ENCODE measurements around the gene SLC5A9.
"Not testable (repeated sequence)": the region's sequence is repeated elsewhere in the genome, so short reads cannot be mapped to it uniquely, and the experiment has no call there.

Gene SLC5A9

DNA sequence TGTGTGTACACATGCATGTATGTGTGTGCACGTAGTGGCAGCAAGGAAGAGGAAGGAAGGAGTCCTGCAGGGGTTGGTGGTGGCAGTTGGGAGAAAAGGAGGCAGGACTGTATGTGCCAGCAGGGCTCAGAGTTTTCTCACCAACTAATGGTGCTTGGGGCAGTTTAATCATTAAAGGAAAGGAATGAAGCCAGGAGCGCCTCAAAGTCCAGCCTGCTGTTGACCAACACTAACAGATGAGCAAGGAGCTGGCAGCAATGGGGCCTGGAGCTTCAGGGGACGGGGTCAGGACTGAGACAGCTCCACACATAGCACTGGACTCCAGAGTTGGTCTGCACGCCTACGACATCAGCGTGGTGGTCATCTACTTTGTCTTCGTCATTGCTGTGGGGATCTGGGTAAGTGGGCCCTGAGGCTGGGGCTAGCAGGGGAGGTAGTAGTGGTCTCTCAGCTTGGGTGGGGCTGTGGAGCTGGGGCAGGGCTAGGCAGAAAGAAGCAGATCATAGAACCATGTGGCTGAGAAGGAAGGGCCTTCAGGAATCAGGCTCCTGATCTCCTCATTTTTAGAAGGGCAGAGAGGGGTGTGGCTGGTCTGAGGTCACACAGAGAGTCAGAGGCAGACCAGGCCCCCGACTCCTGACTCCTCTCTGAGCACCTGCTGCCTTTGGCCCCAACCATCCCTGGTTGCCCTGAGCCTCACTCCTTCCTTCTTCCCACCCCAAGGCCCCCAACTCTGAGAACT lies at the start of gene SLC5A9:
Gene SLC5A9 (plus strand): TSS at position 216 of the 742 bp plus-strand sequence. CDS start 21 bp downstream, at position 237.
- DNase-seq (ENCODE audit: low read depth): no peak

DNA sequence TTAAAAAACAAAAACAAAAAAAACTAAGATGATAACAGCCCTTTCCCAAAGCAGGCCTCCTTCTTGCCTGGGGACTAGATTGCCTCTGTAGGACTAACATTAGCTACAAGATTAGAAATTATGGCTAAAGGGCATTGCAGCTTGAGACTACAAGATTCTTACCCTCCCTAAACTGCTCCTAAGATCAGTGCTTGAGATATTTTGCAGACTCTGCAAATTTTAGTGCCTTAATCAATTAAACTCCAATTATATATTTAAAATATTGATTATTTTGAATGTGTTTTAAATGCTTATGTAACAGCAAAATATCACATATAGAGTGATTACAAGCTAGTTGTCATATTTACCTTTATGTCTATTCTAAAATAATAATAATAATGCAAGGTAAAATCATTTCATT lies 47.4 kb upstream of the SLC5A9 start:
- no peak for DNase-seq (ENCODE audit: low read depth)

DNA sequence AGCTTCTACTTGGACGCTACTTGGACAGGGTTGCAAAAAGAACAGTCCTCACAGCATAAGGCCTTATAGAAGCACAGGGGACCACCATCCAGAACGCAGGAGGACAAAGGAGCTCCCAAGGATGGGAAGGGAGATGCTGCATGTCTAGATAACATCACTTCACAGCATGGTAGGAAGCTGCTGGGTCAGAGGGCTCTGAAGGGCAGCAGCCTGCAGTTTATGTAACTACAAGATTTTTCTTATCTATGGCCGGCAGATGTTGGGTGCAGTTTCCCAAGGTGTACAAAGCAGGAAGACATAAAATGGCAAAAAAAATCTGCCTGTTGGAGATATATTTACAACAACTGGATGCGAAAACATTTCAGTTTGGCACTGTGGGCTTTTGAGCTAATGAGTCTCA lies 45.3 kb upstream of the SLC5A9 start:
- no peak for DNase-seq (ENCODE audit: low read depth)

DNA sequence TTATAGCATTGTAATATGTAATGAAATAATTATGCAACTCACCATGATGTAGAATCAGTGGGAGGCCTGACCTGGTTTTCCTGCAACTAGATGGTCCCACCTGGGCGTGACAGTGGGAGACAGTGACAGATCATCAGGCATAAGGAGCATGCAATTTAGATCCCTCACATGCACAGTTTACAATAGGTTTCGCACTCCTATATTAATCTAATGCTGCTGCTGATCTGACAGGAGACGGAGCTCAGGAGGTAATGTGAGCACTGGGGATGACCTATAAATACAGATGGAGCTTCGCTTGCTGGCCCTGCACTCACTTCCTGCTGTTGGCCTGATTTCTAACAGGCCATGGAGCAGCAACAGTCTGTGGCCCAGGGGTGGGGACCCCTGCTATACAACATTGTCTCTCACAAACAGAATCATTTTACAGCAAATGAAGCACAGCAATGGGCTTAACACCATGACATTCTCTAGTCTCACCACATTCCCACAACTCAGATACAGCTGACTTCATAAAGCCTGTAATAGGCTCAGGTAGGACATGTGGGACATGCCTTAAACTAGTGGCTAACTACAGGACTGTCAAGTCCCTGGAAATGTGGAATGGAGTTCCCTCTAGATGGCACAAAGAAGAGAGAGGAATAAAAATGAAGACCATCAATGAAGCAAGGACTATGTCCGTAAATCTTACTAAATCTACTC lies 40.7 kb upstream of the SLC5A9 start:
- no peak for DNase-seq (ENCODE audit: low read depth)

DNA sequence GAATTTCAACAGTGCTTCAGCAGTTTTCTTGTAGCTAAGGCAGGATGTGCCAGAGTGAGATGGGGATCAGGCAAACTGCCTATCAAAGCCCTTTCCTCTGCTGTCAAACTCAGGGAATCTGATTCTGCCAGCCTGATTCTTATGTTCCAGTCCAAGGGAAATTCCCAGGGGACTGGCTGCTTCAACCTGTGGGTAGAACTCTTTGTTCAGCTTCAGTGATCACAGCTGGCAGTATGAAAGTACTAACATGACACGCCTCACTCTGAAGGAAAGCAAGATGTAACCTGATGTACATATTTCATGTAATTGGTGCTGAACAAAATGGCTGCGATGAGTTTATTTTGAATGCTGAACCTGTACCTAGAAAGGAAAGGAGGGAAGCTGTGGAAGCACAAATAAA lies 40.1 kb upstream of the SLC5A9 start:
- DNase-seq (ENCODE audit: low read depth): no peak

DNA sequence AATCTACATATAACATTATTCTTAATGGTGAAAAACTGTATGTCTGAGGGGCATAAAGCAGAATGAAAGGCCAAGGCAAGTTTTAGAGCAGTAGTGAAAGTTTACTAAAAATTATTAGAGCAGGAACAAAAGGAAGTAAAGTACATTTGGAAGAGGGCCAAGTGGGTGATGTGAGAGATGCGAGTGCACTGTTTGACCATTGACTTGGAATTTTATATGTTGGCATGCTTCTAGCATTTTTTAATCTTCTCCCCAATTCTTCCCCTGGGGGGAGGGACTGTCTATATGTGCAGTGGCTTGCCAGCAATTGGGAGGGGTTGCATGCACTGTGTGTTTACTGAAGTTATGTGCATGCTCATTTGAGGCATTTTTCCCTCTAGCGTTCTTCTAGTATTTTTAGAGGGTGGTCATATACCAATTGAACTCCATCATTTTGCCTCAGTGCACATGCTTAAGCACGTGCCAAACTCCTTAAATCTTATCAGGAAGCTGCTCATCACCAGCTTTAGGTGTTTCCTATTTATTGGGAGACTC lies 36.1 kb upstream of the SLC5A9 start:
- DNase-seq (ENCODE audit: low read depth): no peak

DNA sequence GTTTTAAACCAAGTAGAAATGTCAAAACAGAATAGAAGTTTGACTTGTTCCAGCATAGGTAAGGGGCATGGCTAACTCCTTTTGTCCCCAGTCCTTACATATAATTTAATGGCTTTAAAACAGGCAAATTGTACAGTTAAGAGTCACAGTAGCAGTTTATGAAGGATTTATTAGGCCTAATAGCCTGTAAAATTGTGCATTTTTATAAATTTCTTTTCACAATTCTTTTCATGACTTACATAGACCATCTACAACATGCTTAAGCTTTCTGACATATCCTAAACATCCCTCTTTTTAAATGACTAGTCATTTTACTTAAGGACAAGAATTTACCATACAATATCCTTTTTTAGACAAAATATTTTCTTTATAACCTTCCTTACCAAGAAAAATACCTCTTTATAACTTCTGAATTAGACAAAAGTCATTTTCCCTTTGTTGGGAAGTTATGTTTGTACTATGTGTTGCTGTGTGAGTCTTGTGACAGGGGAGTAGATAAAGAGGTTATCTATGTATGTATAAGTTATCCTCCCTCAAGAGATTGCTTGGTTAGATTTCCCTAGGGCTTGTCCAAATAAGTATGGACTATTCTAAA lies 34.5 kb upstream of the SLC5A9 start:
- DNase-seq (ENCODE audit: low read depth): no peak

DNA sequence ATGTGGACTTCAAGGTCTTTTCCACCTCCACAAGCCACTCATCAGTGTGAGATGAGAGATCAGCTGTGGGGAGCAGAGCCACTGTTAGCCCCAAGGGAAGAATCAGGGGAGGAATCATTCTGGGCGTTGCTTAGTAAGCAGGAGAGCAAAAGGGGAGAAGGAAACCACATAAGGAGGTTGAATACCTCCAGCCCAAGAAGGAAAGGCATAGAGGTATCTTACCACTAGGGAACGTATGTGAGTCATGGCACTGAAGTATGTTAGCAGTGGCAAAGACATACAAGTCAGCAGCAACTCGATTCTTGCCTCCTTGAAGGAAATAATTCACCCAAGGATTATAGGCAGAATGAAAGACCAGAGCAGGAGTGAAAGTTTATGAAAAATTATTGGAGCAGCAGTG lies 31.6 kb upstream of the SLC5A9 start:
- no peak for DNase-seq (ENCODE audit: low read depth)

DNA sequence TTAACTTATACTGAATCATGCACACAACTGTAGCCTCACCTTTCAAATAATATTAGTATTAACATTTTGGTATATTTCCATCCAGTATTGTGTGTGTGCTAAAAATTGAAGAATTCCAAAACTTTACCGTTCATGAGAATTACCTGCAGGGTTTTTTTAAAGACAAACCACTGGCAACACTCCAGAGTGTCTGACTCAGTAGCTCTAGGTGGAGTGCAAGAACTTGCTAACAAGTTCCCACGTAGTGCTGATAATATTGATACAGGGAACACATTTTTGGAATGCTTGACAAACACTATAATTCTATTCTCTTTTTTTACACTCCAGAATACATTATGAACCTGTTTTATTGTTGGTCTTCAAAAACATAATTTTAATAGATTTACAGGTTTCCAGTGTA lies 27.7 kb upstream of the SLC5A9 start:
- DNase-seq (ENCODE audit: low read depth): no peak

DNA sequence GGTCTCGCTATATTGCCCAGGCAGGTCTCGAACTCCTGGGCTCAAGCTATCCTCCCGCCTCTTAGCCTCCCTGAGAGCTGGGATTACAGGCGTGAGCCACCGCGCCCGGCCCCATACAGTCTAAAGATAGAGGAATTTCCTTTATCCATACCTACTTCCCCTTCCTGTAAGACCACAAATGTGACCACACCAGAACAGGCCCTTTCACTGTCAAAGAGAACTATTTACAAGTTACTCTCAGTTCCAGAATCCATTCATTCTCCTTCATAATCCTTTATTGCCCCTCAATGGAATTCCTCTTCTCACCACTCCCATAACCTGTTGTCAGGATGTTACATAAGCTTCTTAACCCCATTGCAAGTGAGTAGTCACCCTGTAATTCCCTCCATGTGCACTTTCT lies 26.3 kb upstream of the SLC5A9 start:
- no peak for DNase-seq (ENCODE audit: low read depth)

DNA sequence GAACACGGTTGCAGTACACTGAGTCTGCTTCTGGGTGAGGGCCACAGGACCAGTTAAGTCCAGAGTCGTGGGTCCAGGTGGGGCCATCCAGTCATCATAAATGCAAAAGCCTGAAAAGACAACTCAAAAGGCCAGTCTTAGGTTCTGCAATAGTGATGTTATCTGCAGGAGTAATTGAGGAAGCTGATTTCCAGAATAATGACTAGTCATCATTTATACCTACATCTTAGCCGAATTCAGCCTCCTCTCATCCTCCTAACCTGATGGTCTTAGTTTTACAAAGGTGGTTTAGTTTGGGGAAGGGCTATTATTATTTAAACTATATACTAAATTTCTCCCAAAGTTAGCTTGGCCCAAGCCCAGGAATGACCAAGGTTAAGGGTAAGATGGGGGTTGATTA lies 23.5 kb upstream of the SLC5A9 start:
- no peak for DNase-seq (ENCODE audit: low read depth)

DNA sequence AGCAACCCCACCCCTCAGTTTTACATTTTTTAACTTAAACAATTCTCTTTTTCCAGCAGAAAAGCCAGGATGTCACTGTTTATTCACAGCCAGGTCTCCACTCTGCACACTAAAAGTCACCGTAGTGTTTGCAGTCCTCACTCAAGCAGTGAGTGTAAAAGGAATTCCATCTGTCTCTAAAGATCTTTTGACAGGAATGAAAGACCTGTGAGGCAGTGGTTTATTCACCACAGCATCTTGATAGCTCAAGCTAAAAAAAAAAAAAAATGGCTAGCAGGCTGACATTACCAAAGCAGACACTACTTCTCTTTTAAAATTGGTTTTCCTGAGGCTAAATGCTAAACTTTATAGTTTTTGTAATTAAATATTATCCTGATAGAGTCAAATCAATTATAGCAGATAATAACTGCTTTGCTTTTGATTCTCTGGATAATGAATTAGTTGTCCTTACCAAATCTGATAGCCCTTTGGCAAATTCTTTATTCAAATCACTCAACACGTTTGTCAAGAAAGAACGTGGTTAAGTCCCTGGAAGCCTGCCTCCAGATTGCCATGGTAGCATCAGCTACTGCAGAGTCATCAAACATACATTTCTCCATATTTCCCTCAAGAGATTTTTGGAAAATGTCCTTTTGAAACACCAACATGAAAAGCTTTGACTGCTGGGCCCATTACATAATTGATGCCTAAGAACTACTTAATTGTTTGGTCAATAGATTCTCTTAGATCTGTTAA lies 22.2 kb upstream of the SLC5A9 start:
- no peak for DNase-seq (ENCODE audit: low read depth)

DNA sequence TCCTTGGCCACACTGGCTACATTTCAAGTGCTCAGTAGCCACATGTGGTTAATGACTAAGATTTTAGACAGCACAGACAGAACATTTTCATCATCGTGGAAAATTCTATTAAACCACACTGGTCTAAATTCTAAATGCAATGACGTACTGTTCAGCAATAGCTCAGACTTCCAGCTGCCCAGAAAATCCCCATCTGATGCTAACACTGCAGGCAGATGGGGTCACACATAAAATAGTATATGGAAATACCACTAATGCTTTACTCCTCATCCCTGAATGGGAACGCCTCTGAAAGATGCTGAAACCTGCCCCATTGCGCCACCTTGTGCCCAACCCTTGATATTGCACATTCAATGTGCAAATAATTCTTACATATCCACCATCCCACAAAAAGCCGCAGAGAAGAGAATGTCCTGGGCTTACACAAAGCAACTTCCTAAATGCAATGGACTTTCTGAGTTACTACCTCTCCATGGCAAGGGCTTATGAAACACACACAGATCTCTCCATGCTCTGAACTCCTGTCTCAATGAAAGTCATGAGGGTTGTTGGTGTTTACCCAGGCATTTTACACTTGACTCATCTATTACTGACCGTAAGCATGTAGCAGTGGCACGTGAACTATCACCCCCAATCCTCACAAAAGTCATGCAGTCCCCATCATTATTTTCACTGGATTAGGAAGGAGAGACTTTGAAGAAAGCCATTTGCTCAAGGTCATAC lies 20.3 kb upstream of the SLC5A9 start:
- DNase-seq (ENCODE audit: low read depth): no peak

DNA sequence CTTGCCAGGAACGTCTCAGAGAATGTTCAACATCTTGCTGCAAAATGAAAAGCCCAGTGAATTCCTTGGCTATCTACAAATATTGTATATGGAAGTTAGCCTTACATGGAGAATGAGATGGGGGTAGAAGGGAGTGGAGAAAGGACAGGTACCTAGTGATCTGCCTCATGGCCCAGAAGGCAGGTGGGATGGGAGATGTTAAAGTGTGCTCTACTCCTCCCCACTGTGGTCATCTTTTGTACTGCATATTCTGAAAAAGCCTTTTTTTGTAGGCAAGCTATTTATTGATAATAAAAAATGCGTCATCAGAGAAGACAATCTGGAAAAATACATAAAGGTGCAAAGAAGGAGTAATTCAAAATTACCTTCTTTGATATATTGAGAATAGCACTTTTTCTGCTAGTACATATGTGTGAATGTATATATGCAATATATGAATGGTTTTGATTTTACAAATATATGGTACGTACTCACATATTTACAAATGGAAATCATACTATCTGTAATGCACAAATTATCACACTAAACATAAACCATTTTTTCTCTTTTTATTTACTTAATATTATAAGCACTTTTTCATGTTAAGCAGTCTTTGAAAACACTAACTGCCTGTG lies 19.1 kb upstream of the SLC5A9 start:
- no peak for DNase-seq (ENCODE audit: low read depth)

DNA sequence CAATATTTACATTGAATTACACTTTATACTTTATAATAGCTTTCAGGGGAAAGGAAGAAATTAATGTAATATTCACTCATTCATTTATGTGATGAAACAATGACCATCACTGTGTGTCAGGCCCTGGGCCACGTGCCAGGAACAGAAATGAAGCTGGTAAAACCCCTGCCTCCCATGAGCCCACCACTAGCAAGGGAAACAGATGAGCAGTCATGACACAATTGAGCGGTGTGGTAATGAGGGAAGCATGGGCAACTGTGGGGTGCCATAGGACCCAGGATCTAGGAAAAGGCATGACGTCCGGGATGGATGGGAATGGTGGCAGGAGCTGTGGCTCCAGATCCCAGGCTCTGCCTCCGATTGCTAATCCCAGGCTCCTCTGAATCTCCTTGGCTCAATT lies 17.0 kb upstream of the SLC5A9 start:
- no peak for DNase-seq (ENCODE audit: low read depth)

DNA sequence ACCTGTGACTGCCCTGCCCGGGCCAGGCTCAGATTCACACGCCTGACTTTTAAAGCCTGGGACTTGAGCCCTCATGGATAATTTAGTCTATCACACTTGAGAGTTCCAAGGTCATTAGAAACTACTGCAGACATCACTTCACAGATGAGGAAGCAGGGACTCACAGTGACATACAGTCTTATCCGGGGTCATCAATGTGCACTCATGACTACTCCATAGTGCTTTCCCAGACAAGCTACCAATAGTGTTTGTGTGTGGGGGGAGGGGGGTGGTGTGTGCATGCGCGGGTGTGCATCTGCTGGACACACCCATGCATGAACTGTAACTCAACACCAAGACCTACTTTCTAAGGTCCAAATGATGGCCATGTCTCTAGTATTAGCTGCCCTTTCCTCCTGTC lies 16.1 kb upstream of the SLC5A9 start:
- DNase-seq (ENCODE audit: low read depth): no peak

DNA sequence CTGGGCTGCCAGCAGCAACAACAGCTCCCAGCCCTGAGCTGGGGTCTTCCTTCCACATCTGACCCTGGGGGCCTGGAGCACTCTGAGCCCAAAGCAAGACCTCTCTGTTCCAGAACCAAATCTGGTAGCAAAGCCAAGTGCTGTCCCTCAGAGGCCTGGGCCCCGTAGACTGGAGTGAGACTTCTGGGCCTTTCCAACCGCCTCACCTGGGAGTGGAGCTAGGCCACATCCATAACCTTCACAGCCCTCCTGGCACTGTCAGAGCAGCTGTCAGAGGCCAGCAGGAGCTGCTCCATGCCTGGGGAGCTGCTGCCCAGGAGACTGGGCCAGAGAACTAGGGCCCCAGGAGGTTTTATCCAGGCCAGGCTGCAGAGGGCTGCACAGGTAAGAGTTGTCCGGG lies 15.4 kb upstream of the SLC5A9 start:
- DNase-seq (ENCODE audit: low read depth): no peak

DNA sequence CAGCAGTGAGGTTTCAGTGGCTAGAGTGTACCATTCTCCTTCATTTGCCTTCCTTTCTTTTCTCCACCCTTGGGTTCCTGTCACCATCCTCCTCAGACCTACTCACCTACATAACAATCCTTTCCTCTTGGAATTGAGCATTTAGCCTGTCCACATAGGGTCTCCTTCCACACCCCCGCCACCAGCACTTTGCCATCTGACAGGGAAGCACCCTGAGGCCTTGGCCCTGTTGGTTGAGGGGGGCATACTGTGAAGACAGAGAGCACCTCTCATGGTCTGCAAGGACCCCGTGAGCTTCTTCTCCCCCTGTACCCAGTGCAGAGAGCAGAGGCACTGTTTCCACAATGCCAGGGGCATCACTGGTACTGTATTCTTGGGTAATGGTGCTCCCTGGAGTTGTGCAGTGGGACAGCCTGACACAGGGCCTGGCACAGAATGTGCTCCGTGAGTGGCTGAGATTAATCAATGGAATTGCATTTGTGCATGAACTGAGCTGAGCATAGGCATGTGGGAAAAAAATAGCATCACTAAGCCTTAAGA lies 14.9 kb upstream of the SLC5A9 start:
- DNase-seq (ENCODE audit: low read depth): no peak

DNA sequence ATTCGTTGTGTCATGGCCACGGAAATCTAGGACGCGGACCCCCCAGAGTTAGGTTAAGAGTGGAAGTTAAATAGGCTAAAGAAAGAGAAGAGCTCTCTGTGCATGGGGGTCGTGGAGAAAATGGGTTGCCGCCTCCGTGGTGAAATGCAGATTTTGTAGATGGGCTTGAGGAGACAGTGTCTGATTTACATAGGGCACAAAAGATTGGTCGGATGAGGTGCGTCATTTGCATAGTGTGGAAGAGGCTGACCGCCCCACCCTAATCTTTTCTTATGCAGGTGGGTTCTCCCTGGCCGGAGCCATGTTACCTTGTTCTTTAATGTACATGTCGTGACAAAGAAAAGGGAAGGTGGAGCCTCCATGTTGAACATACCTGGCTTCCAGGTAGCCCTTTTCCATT lies 14.3 kb upstream of the SLC5A9 start:
- DNase-seq (ENCODE audit: low read depth): no peak

DNA sequence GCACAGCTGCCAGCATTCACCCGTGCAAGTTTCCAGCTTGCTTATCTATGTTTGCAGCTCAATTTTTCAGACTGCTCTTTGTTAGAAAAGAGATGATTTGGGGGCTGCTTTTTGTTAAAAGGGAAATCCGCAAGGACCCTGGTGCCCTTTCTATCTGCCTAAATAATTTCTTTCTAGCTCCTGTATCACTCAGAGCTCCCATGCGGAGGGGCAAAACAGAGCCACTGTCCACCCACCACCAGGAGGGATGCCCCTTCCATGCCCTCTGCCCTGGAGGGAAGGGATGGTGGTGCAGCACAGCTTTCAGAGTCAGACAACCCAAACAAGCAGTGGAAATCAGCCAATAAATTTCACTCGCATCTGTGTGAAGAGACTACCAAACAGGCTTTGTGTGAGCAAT lies 13.9 kb upstream of the SLC5A9 start:
- no peak for DNase-seq (ENCODE audit: low read depth)

DNA sequence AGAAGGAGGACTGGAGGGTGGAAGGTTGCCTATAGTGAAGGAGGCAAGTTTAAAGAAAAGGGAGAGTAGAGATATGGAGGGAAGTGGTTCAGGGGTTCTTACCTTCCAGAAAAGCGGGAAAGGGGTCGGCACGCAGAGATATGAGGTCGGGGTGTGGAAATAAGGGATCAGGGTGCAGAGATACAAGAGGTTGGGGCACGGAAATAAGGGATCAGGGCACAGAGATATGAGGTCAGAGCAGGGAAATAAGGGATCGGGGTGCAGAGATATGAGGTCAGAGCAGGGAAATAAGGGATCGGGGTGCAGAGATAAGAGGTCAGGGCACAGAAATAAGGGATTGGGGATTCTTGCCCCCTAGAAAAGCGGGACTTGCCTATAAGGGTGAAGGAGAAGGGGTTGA lies 9.1 kb upstream of the SLC5A9 start:
- DNase-seq (ENCODE audit: low read depth): not testable (repeated sequence)
